Suprapubic skin (tissue), 4 donors: ENCODE measurements around the gene PIGL. TPM values are rescaled to one million over a fixed set of nuclear protein-coding genes. Genes with fewer than 3 reads are reported as not detected.
"Not testable (repeated sequence)": the region's sequence is repeated elsewhere in the genome, so short reads cannot be mapped to it uniquely, and the experiment has no call there.

Experiments
- DNase-seq, 2 donors: peaks; one replicate each; pipeline ENCODE4 v3.0.0-alpha.2; 2019; ENCODE audit warnings: low spot score in 2 of 2
- H3K27ac ChIP-seq: fragments of 200-600 bp; sonication (generic); one replicate; pipeline ENCODE4 v1.5.1; 2019
- H3K27me3 ChIP-seq: fragments of 200-600 bp; sonication (generic); one replicate; pipeline ENCODE4 v1.5.1; 2019
- H3K36me3 ChIP-seq: fragments of 200-600 bp; sonication (generic); one replicate; pipeline ENCODE4 v1.5.1; 2019
- H3K4me1 ChIP-seq: fragments of 200-600 bp; sonication (generic); one replicate; pipeline ENCODE4 v1.5.1; 2019
- H3K4me3 ChIP-seq: fragments of 200-600 bp; sonication (generic); one replicate; pipeline ENCODE4 v1.5.1; 2019; ENCODE audit warnings: mild to moderate bottlenecking
- H3K9me3 ChIP-seq: fragments of 200-600 bp; sonication (generic); one replicate; pipeline ENCODE4 v1.5.1; 2019
- EP300 ChIP-seq: sonication (generic); formaldehyde crosslinking; IDR thresholded peaks from one replicate; pipeline ENCODE4 v1.6.1; 2017; ENCODE audit warnings: antibody characterized with exemption
- POLR2A ChIP-seq, 2 donors: fragments of 450-650 bp; IDR thresholded peaks; one replicate each; pipeline ENCODE4 v1.6.1; 2017; ENCODE audit warnings: antibody characterized with exemption in 2 of 2, mild to moderate bottlenecking in 2 of 2, moderate library complexity in 2 of 2
- POLR2AphosphoS5 ChIP-seq, 3 donors: sonication (generic); formaldehyde crosslinking; IDR thresholded peaks; one replicate each; pipeline ENCODE4 v1.6.1; 2017; ENCODE audit warnings: antibody characterized with exemption in 3 of 3
- WGBS: methylation state at CpG from one replicate; pipeline ENCODE4 v1.1.5; 2018; 5-methylcytosine and 5-hydroxymethylcytosine counted together
- total RNA-seq, 4 donors: library from RNA; depleted of rRNA; stranded (reverse); fragments of >200 nt; gene quantifications; one replicate each; pipeline ENCODE4 v1.1.0, GENCODE V29; 2016
- TF ChIP-seq, protein P1 (sequence below), 2 donors: fragments of 200-600 bp in 1 of 2; fragments of 450-650 bp in 1 of 2; sonication (generic) in 1 of 2; IDR thresholded peaks; one replicate each; pipeline ENCODE4 v1.5.1; 2016 to 2019; ENCODE audit warnings: antibody characterized with exemption in 2 of 2, mild to moderate bottlenecking in 1 of 2, moderate library complexity in 1 of 2

The PIGL gene
- total RNA-seq, 4 donors from 2014 or later: 59.5 to 287 (median 76.6) TPM

GRCh38 chr17:16215965-16216316 is 1.1 kb upstream of the PIGL start:
- TF ChIP-seq POLR2A (IDR thresholded peaks at IDR 0.05) (no peak), EP300 (no peak), POLR2AphosphoS5 (IDR thresholded peaks at IDR 0.05) (no peak)
- TF ChIP-seq, protein P1, sequence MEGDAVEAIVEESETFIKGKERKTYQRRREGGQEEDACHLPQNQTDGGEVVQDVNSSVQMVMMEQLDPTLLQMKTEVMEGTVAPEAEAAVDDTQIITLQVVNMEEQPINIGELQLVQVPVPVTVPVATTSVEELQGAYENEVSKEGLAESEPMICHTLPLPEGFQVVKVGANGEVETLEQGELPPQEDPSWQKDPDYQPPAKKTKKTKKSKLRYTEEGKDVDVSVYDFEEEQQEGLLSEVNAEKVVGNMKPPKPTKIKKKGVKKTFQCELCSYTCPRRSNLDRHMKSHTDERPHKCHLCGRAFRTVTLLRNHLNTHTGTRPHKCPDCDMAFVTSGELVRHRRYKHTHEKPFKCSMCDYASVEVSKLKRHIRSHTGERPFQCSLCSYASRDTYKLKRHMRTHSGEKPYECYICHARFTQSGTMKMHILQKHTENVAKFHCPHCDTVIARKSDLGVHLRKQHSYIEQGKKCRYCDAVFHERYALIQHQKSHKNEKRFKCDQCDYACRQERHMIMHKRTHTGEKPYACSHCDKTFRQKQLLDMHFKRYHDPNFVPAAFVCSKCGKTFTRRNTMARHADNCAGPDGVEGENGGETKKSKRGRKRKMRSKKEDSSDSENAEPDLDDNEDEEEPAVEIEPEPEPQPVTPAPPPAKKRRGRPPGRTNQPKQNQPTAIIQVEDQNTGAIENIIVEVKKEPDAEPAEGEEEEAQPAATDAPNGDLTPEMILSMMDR (IDR thresholded peaks at IDR 0.05): no peak
- 49% methylated on average over 10 of the region's 22 CpGs for WGBS
- peaks cover 52% of the 10 kb centered on the region for H3K4me1 ChIP-seq

DNA sequence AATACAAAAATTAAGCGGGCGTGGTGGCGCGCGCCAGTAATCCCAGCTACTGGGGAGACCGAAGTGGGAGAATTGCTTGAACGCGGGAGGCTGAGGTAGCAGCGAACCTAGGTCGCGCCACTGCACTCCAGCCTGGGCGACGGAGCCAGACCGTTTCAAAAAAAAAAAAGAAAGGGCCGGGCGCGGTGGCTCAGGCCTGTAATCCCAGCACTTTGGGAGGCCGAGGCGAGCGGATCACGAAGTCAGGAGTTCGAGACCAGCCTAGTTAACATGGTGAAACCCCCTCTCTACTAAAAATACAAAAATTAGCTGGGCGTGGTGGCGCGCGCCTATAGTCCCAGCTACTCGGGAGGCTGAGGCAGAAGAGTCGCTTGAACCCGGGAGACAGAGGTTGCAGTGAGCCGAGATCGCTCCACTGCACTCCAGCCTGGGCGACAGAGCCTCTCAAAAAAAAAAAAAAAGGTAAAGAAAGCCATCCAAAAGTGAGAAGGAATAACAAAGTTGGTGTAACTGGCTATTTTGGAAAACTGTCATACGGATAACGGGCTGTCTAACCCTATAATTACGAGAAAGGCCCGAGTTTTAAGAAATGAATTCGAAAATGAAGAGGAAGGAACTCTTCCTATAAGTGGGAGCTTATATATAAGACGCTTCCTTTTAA is 539 bp upstream of the PIGL start:
- H3K27ac ChIP-seq: peak overlapping the region; percentile 97
- peak overlapping the region; percentile 96 for H3K4me3 ChIP-seq
- H3K9me3 ChIP-seq, H3K36me3 ChIP-seq, DNase-seq, H3K27me3 ChIP-seq: not testable (repeated sequence)
- WGBS: 81% methylated on average over 38 of the region's 38 CpGs
- H3K4me1 ChIP-seq: peaks cover 48% of the 10 kb centered on the region

More at GRCh38 chr17:16215965-16216316, 1.1 kb upstream of the PIGL start:
- Histone ChIP-seq H3K27ac (peak overlapping the region; percentile 97), H3K9me3 (no peaks in the 10 kb centered on the region), H3K36me3 (no peaks in the 10 kb centered on the region), H3K27me3 (no peaks in the 10 kb centered on the region), H3K4me3 (peak overlapping the region; percentile 96)
- peak in 1 of 2 donors; percentile 78 for DNase-seq

DNA sequence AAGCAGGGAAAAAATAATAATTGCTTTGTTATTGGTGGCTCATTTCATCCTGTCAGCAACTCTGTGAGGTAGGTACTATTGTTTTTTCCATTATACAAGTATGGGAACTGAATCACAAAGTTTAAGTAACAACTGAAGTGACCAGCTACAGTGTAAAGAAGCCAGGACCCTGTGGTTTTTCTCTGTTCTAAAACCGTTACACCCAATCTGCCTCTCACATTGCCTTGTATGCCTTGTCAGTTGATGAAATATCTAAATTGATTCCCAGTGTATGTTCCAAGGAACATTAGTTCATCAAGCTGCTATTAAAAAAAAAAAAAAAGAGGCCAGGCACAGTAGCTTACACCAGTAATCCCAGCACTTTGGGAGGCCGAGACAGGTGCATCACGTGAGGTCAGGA is 5.4 kb downstream of the PIGL start:
- Histone ChIP-seq H3K27me3 (no peaks in the 10 kb centered on the region), H3K36me3 (peaks cover 7% of the 10 kb centered on the region), H3K9me3 (no peaks in the 10 kb centered on the region), H3K27ac (no peak overlapping the region), H3K4me3 (no peak overlapping the region), H3K4me1 (peaks cover 10% of the 10 kb centered on the region)
- DNase-seq: no peak
- no peak for TF ChIP-seq POLR2AphosphoS5 (IDR thresholded peaks at IDR 0.05)
- TF ChIP-seq, protein P1 (IDR thresholded peaks at IDR 0.05): no peak
- TF ChIP-seq EP300: no peak
- no peak for TF ChIP-seq POLR2A (IDR thresholded peaks at IDR 0.05)
- WGBS: 92% methylated on average over 3 of the region's 3 CpGs

DNA sequence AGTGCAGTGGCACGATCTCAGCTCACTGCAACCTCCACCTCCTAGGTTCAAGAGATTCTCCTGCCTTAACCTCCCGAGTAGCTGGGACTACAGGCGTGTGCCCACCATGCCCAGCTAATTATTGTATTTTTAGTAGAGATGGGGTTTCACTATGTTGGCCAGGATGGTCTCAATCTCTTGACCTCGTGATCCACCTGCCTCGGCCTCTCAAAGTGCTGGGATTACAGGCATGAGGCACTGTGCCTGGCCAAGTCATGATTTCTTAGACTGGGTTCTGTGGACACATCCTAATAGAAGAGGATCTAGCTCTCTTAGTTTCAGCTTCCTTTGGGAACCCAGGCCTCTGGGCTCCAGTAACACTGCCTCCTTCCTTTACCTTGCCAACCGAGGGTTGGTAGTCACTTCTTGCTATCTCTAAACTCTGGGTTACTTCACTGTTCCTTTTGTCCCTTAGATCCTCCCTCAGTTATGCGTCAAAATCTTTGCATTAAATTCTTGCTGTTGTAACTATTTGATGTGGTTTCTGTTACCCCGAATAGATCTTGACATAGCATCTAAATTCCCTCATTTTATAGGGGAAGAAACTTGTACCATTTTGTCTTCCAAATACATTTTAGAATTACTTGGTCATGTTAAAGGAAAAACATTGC is 13.0 kb downstream of the PIGL start:
- not testable (repeated sequence) for H3K36me3 ChIP-seq, H3K27ac ChIP-seq, H3K4me3 ChIP-seq, H3K4me1 ChIP-seq, H3K9me3 ChIP-seq, DNase-seq, H3K27me3 ChIP-seq
- 90% methylated on average over 8 of the region's 8 CpGs for WGBS

DNA sequence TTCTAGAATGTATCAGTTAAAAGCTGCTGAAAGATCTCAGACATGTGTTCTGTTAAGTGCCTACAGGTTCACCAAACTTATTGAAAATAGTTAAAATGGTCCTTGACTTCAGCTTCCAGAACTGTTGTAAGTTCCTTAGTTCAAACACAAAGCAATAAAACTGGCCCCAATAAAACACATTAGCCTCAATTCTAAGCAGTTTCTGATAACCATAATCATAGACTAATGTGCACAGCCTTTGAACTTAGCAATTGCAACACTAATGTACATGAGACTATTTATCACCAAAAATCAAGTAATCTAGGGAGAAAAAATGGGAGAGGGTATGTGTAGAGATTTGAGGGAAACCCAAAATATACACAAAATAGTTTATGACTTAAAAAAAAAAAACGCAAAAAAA is 15.4 kb downstream of the PIGL start:
- Histone ChIP-seq H3K4me3 (no peak overlapping the region), H3K36me3 (peaks cover 7% of the 10 kb centered on the region), H3K27ac (no peak overlapping the region), H3K4me1 (no peaks in the 10 kb centered on the region), H3K27me3 (no peaks in the 10 kb centered on the region), H3K9me3 (no peaks in the 10 kb centered on the region)
- WGBS: 93% methylated on average over 1 of the region's 1 CpG
- TF ChIP-seq POLR2A (IDR thresholded peaks at IDR 0.05) (no peak), EP300 (no peak), POLR2AphosphoS5 (IDR thresholded peaks at IDR 0.05) (no peak)
- TF ChIP-seq, protein P1 (IDR thresholded peaks at IDR 0.05): no peak
- DNase-seq: no peak

DNA sequence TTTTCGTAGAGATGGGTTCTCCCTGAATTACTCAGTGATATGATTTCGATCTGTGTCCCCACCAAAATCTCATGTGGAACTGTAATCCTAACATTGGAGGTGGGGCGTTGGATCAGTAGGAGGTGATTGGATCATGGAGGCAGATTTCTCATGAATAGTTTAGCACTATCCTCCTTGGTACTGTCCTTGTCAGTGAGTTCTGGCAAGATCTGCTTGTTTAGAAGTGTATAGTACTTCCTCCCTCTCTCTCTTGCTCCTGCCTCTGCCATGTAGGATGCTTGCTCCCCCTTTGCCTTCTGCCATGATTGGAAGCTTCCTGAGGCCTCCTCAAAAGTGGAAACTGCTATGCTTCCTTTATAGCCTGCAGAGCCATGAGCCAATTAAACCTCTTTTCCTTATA is 22.9 kb downstream of the PIGL start:
- 95% methylated on average over 3 of the region's 3 CpGs for WGBS
- H3K27ac ChIP-seq: no peak overlapping the region
- H3K36me3 ChIP-seq: peaks cover 4% of the 10 kb centered on the region
- no peaks in the 10 kb centered on the region for H3K4me1 ChIP-seq
- no peaks in the 10 kb centered on the region for H3K27me3 ChIP-seq
- no peak for DNase-seq
- H3K9me3 ChIP-seq: no peaks in the 10 kb centered on the region
- TF ChIP-seq, protein P1 (IDR thresholded peaks at IDR 0.05): no peak
- no peak for TF ChIP-seq POLR2A (IDR thresholded peaks at IDR 0.05)
- TF ChIP-seq EP300: no peak
- TF ChIP-seq POLR2AphosphoS5 (IDR thresholded peaks at IDR 0.05): no peak
- H3K4me3 ChIP-seq: no peak overlapping the region
